Measurements from ENCODE around the gene C10orf88. TPM values are rescaled to one million over a fixed set of nuclear protein-coding genes. Genes with fewer than 3 reads are reported as not detected.

The C10orf88 gene
- 7.6 TPM for total RNA-seq
- 4.3 TPM for polyA plus RNA-seq (ENCODE audit: insufficient read depth, low read depth, low replicate concordance)
- long read RNA-seq, donor 1, partial matches to known transcripts = 0 of 1 reads
- long read RNA-seq, donor 1, other reads (novel, unspliced or antisense) = 0 of 1 reads
- long read RNA-seq, donor 2, partial matches to known transcripts = 0 of 3 reads
- long read RNA-seq, donor 2, other reads (novel, unspliced or antisense) = 0 of 3 reads
- long read RNA-seq, donor 3, partial matches to known transcripts = 0 of 2 reads
- long read RNA-seq, donor 3, other reads (novel, unspliced or antisense) = 0 of 2 reads
- long read RNA-seq, donor 4, transcript C10orf88-204 (6 exons, 2,482 nt) = major isoform, 5 of 5 reads
- long read RNA-seq, donor 4, partial matches to known transcripts = 0 of 5 reads
- long read RNA-seq, donor 4, other reads (novel, unspliced or antisense) = 0 of 5 reads
- long read RNA-seq, donor 5 = 0 reads
- long read RNA-seq, donor 6 = 0 reads
- long read RNA-seq, donor 7, partial matches to known transcripts = 3 of 9 reads
- long read RNA-seq, donor 7, other reads (novel, unspliced or antisense) = 2 of 9 reads
- long read RNA-seq, donor 8, partial matches to known transcripts = 0 of 2 reads
- long read RNA-seq, donor 8, other reads (novel, unspliced or antisense) = 0 of 2 reads
- long read RNA-seq, donor 9, partial matches to known transcripts = 0 of 1 reads
- long read RNA-seq, donor 9, other reads (novel, unspliced or antisense) = 0 of 1 reads
- long read RNA-seq, donor 10, transcript C10orf88-204 (6 exons, 2,482 nt) = major isoform, 5 of 5 reads
- long read RNA-seq, donor 10, partial matches to known transcripts = 0 of 5 reads
- long read RNA-seq, donor 10, other reads (novel, unspliced or antisense) = 0 of 5 reads

- no peaks in the 10 kb centered on the region for H3K9me3 ChIP-seq (ENCODE audit: control insufficient read depth in 2 of 3, insufficient read depth in 1 of 3, low read length in 3 of 3)
- peaks cover 0 to 2% (median 0%) of the 10 kb centered on the region in 3 donors for H3K36me3 ChIP-seq (ENCODE audit: control insufficient read depth in 2 of 3, insufficient read depth in 3 of 3, low read length in 3 of 3)
- FAIRE-seq (no peak), DNase-seq (peak; percentile 99)
- TF ChIP-seq CTCF (IDR thresholded peaks at IDR 0.05; ENCODE audit: borderline replicate concordance, extremely low read depth, insufficient read depth) = peak; percentile 8
- intact Hi-C loops (cut with DNase I) = no loop called here
- H3K4me3 ChIP-seq (ENCODE audit: low read length in 3 of 3) = peak within 1 kb of the TSS; percentile 61 to 88 (median 62)
- no peaks in the 10 kb centered on the region for H3K27me3 ChIP-seq (ENCODE audit: control insufficient read depth, insufficient read depth, low read length)
- peaks cover 0 to 7% (median 5%) of the 10 kb centered on the region in 3 donors for H3K4me1 ChIP-seq (ENCODE audit: control insufficient read depth in 2 of 3, insufficient read depth in 2 of 3, low read depth in 1 of 3, low read length in 3 of 3)
- H3K27ac ChIP-seq (ENCODE audit: low read depth in 2 of 2, low read length in 2 of 2) = peak within 1 kb of the TSS in 1 of 2 donors; percentile 41
- peak within 1 kb of the TSS; percentile 51 to 76 (median 58) for H3K9ac ChIP-seq (ENCODE audit: low read length in 3 of 3)
Observed at GRCh38 chr10:122953902-122954730, at the start of gene C10orf88. Gene C10orf88, minus strand, starts transcription at chr10:122954227. Its CDS starts 49 bp downstream, at chr10:122954178.

GRCh38 chr10:123001370-123001769, 47.3 kb upstream of the C10orf88 start:
- H3K27me3 ChIP-seq (ENCODE audit: control insufficient read depth, insufficient read depth, low read length) = no peaks in the 10 kb centered on the region
- no peak overlapping the region for H3K9ac ChIP-seq (ENCODE audit: low read length in 3 of 3)
- peaks cover 0 to 2% (median 0%) of the 10 kb centered on the region in 3 donors for H3K36me3 ChIP-seq (ENCODE audit: control insufficient read depth in 2 of 3, insufficient read depth in 3 of 3, low read length in 3 of 3)
- H3K4me3 ChIP-seq (ENCODE audit: low read length in 3 of 3) = no peak overlapping the region
- H3K4me1 ChIP-seq (ENCODE audit: control insufficient read depth in 2 of 3, insufficient read depth in 2 of 3, low read depth in 1 of 3, low read length in 3 of 3) = peaks cover 0 to 10% (median 0%) of the 10 kb centered on the region in 3 donors
- TF ChIP-seq CTCF (IDR thresholded peaks at IDR 0.05; ENCODE audit: borderline replicate concordance, extremely low read depth, insufficient read depth) = no peak
- no peak for FAIRE-seq
- intact Hi-C loops (cut with DNase I) = no loop called here
- H3K9me3 ChIP-seq (ENCODE audit: control insufficient read depth in 2 of 3, insufficient read depth in 1 of 3, low read length in 3 of 3) = no peaks in the 10 kb centered on the region
- H3K27ac ChIP-seq (ENCODE audit: low read depth in 2 of 2, low read length in 2 of 2) = no peak overlapping the region
- no peak for DNase-seq

- H3K9me3 ChIP-seq (ENCODE audit: control insufficient read depth in 2 of 3, insufficient read depth in 1 of 3, low read length in 3 of 3) = no peaks in the 10 kb centered on the region
- TF ChIP-seq CTCF (IDR thresholded peaks at IDR 0.05; ENCODE audit: borderline replicate concordance, extremely low read depth, insufficient read depth) = no peak
- peaks cover 0 to 9% (median 0%) of the 10 kb centered on the region in 3 donors for H3K4me1 ChIP-seq (ENCODE audit: control insufficient read depth in 2 of 3, insufficient read depth in 2 of 3, low read depth in 1 of 3, low read length in 3 of 3)
- DNase-seq = no peak
- H3K27me3 ChIP-seq (ENCODE audit: control insufficient read depth, insufficient read depth, low read length) = no peaks in the 10 kb centered on the region
- H3K36me3 ChIP-seq (ENCODE audit: control insufficient read depth in 2 of 3, insufficient read depth in 3 of 3, low read length in 3 of 3) = peaks cover 4 to 7% (median 5%) of the 10 kb centered on the region in 3 donors
- H3K27ac ChIP-seq (ENCODE audit: low read depth in 2 of 2, low read length in 2 of 2) = no peak overlapping the region
- H3K9ac ChIP-seq (ENCODE audit: low read length in 3 of 3) = no peak overlapping the region
- intact Hi-C loops (cut with DNase I) = no loop called here
- H3K4me3 ChIP-seq (ENCODE audit: low read length in 3 of 3) = no peak overlapping the region
- FAIRE-seq = no peak
Observed at GRCh38 chr10:123000155-123000554, 46.1 kb upstream of the C10orf88 start.
